B cell (primary cell): ENCODE measurements around the gene LDHAL6B. TPM values are rescaled to one million over a fixed set of nuclear protein-coding genes. Genes with fewer than 3 reads are reported as not detected.

ENCODE experiments used
- ATAC-seq: fragments of 200-7000 bp; cut with Tn5 transposase; one replicate; pipeline ENCODE4 v1.10.0; 2021; ENCODE audit warnings: low read depth, mild to moderate bottlenecking, moderate number of reproducible peaks, moderate library complexity
- CTCF ChIA-PET: fragments of 350-600 bp; sonication (Branson Sonifier 250); formaldehyde crosslinking; loops from one replicate; lab custom pipeline; 2021; ENCODE audit warnings: antibody characterized with exemption, inconsistent platforms; lab: Charles Lee
- POLR2A ChIA-PET: fragments of 350-600 bp; sonication (Branson Sonifier 250); formaldehyde crosslinking; loops from one replicate; lab custom pipeline; 2021; ENCODE audit warnings: antibody characterized with exemption; lab: Charles Lee
- DNase-seq: peaks from one replicate; pipeline ENCODE4 v3.0.0; 2013
- H2AFZ ChIP-seq: 2 replicates; pipeline ENCODE4 v1.6.1; 2012; ENCODE audit warnings: mild to moderate bottlenecking, low read depth, low read length; ENCODE audit not compliant: insufficient read depth, poor library complexity, severe bottlenecking
- H3K27ac ChIP-seq, 2 donors: 1 replicate in 1 of 2; 2 replicates in 1 of 2; pipeline ENCODE4 v1.5.1; 2012 to 2013; ENCODE audit warnings: low read length in 2 of 2, mild to moderate bottlenecking in 2 of 2, moderate library complexity in 1 of 2
- H3K27me3 ChIP-seq, 4 experiments: fragments of 200-600 bp in 1 of 4; sonication (generic) in 1 of 4; replicated peaks in 1 of 4; 1 replicate in 2 of 4; 2 replicates in 2 of 4; pipeline versions ENCODE4 v1.6.1 to v1.7.0; 2013 to 2016; ENCODE audit warnings: low read length in 3 of 4, mild to moderate bottlenecking in 2 of 4, mixed read lengths in 1 of 4, moderate library complexity in 1 of 4; ENCODE audit not compliant: insufficient read depth in 4 of 4, control insufficient read depth in 3 of 4; ENCODE audit errors: control extremely low read depth in 1 of 4
- H3K36me3 ChIP-seq, 2 experiments: replicated peaks in 1 of 2; 1 replicate in 1 of 2; 2 replicates in 1 of 2; pipeline versions ENCODE4 v1.6.1 to v1.7.1; 2013; ENCODE audit warnings: low read length in 1 of 2; ENCODE audit not compliant: insufficient read depth in 2 of 2, control insufficient read depth in 1 of 2; ENCODE audit errors: control extremely low read depth in 1 of 2, extremely low read depth in 1 of 2
- H3K4me1 ChIP-seq, 2 donors: fragments of 200-600 bp in 1 of 2; sonication (generic) in 1 of 2; 1 replicate in 1 of 2; 2 replicates in 1 of 2; pipeline versions ENCODE4 v1.5.1 to v1.6.1; 2013 to 2017; ENCODE audit warnings: low read length in 2 of 2; ENCODE audit not compliant: control insufficient read depth in 2 of 2, insufficient read depth in 2 of 2
- H3K4me2 ChIP-seq: replicated peaks from 2 replicates; pipeline ENCODE3; 2012; ENCODE audit warnings: mild to moderate bottlenecking, low read depth, low read length; ENCODE audit not compliant: poor library complexity, severe bottlenecking
- H3K4me3 ChIP-seq, 5 experiments: fragments of 200-600 bp in 1 of 5; sonication (generic) in 1 of 5; 1 replicate in 3 of 5; 2 replicates in 2 of 5; pipeline versions ENCODE4 v1.5.1 to v1.7.0; 2011 to 2016; ENCODE audit warnings: low read length in 4 of 5, mild to moderate bottlenecking in 4 of 5, low read depth in 2 of 5, control low read depth in 1 of 5, moderate library complexity in 1 of 5; ENCODE audit not compliant: insufficient read depth in 1 of 5; ENCODE audit errors: control extremely low read depth in 1 of 5, extremely low read depth in 1 of 5
- H3K79me2 ChIP-seq: fragments of 200-600 bp; sonication (generic); one replicate; pipeline ENCODE4 v1.6.0; 2016; ENCODE audit warnings: low read length; ENCODE audit not compliant: control insufficient read depth, insufficient read depth
- H3K9ac ChIP-seq: fragments of 200-600 bp; sonication (generic); 2 replicates; pipeline ENCODE4 v1.6.1; 2017; ENCODE audit warnings: mild to moderate bottlenecking, low read length, moderate library complexity
- H3K9me3 ChIP-seq, 3 donors: one replicate each; pipeline versions ENCODE4 v1.6.1 to v1.7.1; 2013; ENCODE audit warnings: low read length in 2 of 3; ENCODE audit not compliant: control insufficient read depth in 2 of 3, insufficient read depth in 1 of 3; ENCODE audit errors: control extremely low read depth in 1 of 3
- H4K20me1 ChIP-seq: 2 replicates; pipeline ENCODE4 v1.6.0; 2012; ENCODE audit warnings: mild to moderate bottlenecking, low read length; ENCODE audit not compliant: insufficient read depth, control insufficient read depth, poor library complexity, severe bottlenecking
- H3K27ac Mint-ChIP-seq: one replicate; pipeline ENCODE4 v1.8.0; 2021; ENCODE audit warnings: mixed read lengths
- H3K27me3 Mint-ChIP-seq: one replicate; pipeline ENCODE4 v1.8.0; 2021; ENCODE audit warnings: mixed read lengths
- H3K4me1 Mint-ChIP-seq: one replicate; pipeline ENCODE4 v1.8.0; 2021; ENCODE audit warnings: mixed read lengths
- H3K4me3 Mint-ChIP-seq: one replicate; pipeline ENCODE4 v1.8.0; 2021; ENCODE audit warnings: mixed read lengths
- H3K9me3 Mint-ChIP-seq: one replicate; pipeline ENCODE4 v1.8.0; 2022; ENCODE audit warnings: mixed read lengths; ENCODE audit not compliant: insufficient read depth
- EZH2 ChIP-seq: IDR thresholded peaks from 2 replicates; pipeline ENCODE4 v1.6.1; 2012; ENCODE audit warnings: borderline replicate concordance, low read depth, mild to moderate bottlenecking, moderate library complexity, low read length; ENCODE audit not compliant: insufficient read depth, poor library complexity, severe bottlenecking
- WGBS: methylation state at CpG from one replicate; pipeline ENCODE4 v1.1.5; 2013; ENCODE audit warnings: missing lambda C conversion rate; ENCODE audit not compliant: insufficient coverage; 5-methylcytosine and 5-hydroxymethylcytosine counted together
- intact Hi-C: fragments of 100-400 bp; cut with micrococcal nuclease; formaldehyde crosslinking; loops from one replicate; pipeline ENCODE4 v1.10.0; 2022
- polyA plus RNA-seq: library from polyadenylated mRNA; depleted of rRNA; stranded (reverse); fragments of >200 nt; gene quantifications from 2 replicates; pipeline ENCODE4 v1.2.3, GENCODE V29; 2012
- total RNA-seq, 2 donors: library from RNA; stranded (reverse); fragments of 120-200 nt in 1 of 2; gene quantifications; 1 replicate in 1 of 2; 2 replicates in 1 of 2; pipeline versions ENCODE4 v1.2.3 to v1.2.4, GENCODE V29; 2013 to 2022
- TF ChIP-seq, protein P1 (sequence below): fragments of 200-600 bp; IDR thresholded peaks from one replicate; pipeline ENCODE4 v1.8.0; 2022; ENCODE audit warnings: antibody characterized with exemption, mild to moderate bottlenecking

The LDHAL6B gene
- total and polyA plus RNA-seq, 2 donors (not counting 1 experiment from before 2014, with no cell fraction given): not detected

DNA sequence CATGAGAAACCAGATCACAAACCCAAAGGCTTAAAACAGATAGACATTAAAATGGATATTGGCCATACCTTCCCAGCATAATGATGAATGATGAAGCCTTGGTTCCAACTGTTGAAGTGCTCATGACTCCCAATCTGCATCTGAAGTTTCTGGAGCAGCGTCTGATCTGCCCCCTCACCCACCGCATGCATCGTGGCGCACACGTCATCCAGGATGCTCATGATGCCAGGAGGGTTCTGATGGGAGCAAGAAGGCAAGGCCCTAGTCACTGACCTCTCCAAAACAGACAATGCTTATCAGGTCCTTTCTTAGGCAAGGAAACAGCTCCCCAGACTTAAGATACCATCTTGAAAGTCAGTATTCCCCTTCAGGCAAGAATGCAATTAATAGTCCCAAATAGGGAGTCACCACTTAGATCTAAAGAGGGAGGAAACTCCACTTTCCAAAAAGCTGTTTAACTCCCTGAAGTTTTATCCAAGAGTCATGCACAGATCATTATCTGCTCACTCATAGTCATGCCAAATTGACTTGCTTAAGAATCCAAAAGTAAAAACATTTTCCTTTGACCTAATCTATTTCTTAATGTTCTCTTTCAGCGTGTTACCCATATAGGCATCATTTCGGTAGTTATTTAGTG lies 2.1 kb downstream of the LDHAL6B start:
- Histone ChIP-seq H3K4me3 (no peak overlapping the region), H3K36me3 (peaks cover 0 to 66% of the 10 kb centered on the region in 2 experiments), H3K27me3 (no peaks in the 10 kb centered on the region), H2AFZ (no peak overlapping the region), H3K4me2 (no peak overlapping the region), H3K27ac (no peak overlapping the region), H3K79me2 (no peaks in the 10 kb centered on the region), H4K20me1 (no peaks in the 10 kb centered on the region), H3K9me3 (no peaks in the 10 kb centered on the region), H3K9ac (no peak overlapping the region), H3K4me1 (peaks cover 0 to 5% of the 10 kb centered on the region in 2 donors)
- POLR2A ChIA-PET: no interaction called here
- CTCF ChIA-PET: no interaction called here
- intact Hi-C loops: no loop called here
- Mint-ChIP-seq H3K4me3 (no peak overlapping the region), H3K9me3 (no peaks in the 10 kb centered on the region), H3K27me3 (no peaks in the 10 kb centered on the region), H3K27ac (no peak overlapping the region), H3K4me1 (peaks cover 7% of the 10 kb centered on the region)
- WGBS: 100% methylated on average over 5 of the region's 7 CpGs
- DNase-seq (no peak), ATAC-seq (no peak)
- TF ChIP-seq EZH2: no peak
- TF ChIP-seq, protein P1, sequence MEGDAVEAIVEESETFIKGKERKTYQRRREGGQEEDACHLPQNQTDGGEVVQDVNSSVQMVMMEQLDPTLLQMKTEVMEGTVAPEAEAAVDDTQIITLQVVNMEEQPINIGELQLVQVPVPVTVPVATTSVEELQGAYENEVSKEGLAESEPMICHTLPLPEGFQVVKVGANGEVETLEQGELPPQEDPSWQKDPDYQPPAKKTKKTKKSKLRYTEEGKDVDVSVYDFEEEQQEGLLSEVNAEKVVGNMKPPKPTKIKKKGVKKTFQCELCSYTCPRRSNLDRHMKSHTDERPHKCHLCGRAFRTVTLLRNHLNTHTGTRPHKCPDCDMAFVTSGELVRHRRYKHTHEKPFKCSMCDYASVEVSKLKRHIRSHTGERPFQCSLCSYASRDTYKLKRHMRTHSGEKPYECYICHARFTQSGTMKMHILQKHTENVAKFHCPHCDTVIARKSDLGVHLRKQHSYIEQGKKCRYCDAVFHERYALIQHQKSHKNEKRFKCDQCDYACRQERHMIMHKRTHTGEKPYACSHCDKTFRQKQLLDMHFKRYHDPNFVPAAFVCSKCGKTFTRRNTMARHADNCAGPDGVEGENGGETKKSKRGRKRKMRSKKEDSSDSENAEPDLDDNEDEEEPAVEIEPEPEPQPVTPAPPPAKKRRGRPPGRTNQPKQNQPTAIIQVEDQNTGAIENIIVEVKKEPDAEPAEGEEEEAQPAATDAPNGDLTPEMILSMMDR: no peak

DNA sequence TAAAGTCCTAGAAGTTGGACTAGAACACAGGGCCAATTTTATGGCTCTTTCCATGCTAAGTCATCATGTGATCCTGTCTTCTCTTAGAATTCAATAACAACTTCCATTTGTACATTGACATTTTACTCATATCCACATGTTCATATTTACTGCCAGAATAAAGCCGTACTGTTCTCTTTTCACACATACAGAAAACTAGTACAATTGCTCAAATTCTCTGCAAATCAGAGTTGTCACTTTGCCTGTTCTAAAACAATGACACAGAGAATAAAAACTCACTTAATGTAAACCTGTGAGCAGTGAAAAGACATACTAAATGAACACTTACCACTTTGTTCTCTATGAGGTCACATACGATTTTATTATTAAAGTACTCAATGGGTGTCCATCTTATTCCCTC lies 3.5 kb downstream of the LDHAL6B start:
- 100% methylated on average over 2 of the region's 2 CpGs for WGBS
- no peak overlapping the region for H2AFZ ChIP-seq
- H3K4me1 ChIP-seq: peaks cover 0 to 5% of the 10 kb centered on the region in 2 donors
- H3K9me3 ChIP-seq: no peaks in the 10 kb centered on the region
- Mint-ChIP-seq H3K27me3 (no peaks in the 10 kb centered on the region), H3K9me3 (no peaks in the 10 kb centered on the region), H3K27ac (no peak overlapping the region), H3K4me3 (no peak overlapping the region), H3K4me1 (peaks cover 4% of the 10 kb centered on the region)
- CTCF ChIA-PET: no interaction called here
- no peak overlapping the region for H3K4me2 ChIP-seq
- no peaks in the 10 kb centered on the region for H3K79me2 ChIP-seq
- TF ChIP-seq, protein P1: no peak
- TF ChIP-seq EZH2: no peak
- no peaks in the 10 kb centered on the region for H4K20me1 ChIP-seq
- no peak overlapping the region for H3K4me3 ChIP-seq
- POLR2A ChIA-PET: interaction anchor here (0.7 kb wide), 1 partner anchor 494 kb away, joined by 6 read pairs; no protein-coding TSS in a partner anchor
- intact Hi-C loops: no loop called here
- peaks cover 0 to 62% of the 10 kb centered on the region in 2 experiments for H3K36me3 ChIP-seq
- no peak overlapping the region for H3K9ac ChIP-seq
- no peaks in the 10 kb centered on the region for H3K27me3 ChIP-seq
- ATAC-seq: no peak
- H3K27ac ChIP-seq: no peak overlapping the region
- no peak for DNase-seq
